Stimulated activated naive CD8-positive, alpha-beta T cell treated with anti-CD3 and anti-CD28 coated beads, Interleukin-15, Interleukin-2, amounts not matched to agents 100 U/mL and 50 U/mL, for 24 hours (primary cell): ENCODE data around the gene ARFGAP2.

ENCODE experiments used
- ATAC-seq: fragments of 150-1000 bp; cut with Tn5 transposase; one replicate; pipeline ENCODE4 v1.10.0; 2021
- DNase-seq: peaks from one replicate; pipeline ENCODE4 v3.0.0; 2021

Gene ARFGAP2

GRCh38 chr11:47187723-47188122, 11.0 kb upstream of the ARFGAP2 start:
- no peak for ATAC-seq
- DNase-seq: no peak

GRCh38 chr11:47186700-47187695, 10.3 kb upstream of the ARFGAP2 start:
- DNase-seq (peak; percentile 70), ATAC-seq (peak; percentile 62)

DNA sequence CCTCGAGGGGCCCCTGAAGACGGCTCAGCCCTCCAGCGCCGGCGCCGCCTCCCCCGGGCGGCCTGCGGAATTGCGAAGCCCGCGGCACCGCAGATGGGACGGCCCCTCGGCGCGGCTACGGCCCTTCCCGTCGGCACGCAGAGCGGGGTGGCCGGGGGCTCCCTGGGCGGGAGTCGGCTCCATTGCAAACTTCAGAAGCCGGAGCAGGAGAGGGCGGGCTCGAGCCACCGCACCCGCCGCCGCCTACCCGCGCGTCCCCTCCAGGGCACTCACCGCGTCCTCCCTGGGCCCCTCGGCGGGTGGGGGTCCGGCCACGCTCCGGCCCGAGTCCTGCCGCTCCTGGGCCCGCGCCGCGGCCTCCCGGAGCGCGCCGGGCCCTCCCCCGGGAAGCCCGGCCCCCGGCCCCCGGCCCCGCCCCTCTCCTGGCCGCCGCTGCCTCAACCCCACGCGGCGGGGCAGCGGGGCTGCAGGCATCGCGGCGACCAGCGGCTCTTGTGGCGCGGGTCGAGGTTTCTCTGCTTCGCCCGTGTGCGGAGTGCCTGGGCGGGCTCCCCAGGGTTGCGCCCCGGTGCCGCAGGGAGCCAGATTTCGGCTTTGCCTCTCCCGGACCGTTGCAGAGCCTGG, 9.5 kb upstream of the ARFGAP2 start, which contains the start of gene PACSIN3:
Gene PACSIN3 (minus strand): TSS at position 359 of the 624 bp plus-strand sequence. CDS start 3,707 bp downstream, outside the sequence.
- DNase-seq (peak; percentile 66), ATAC-seq (peak; percentile 61)

DNA sequence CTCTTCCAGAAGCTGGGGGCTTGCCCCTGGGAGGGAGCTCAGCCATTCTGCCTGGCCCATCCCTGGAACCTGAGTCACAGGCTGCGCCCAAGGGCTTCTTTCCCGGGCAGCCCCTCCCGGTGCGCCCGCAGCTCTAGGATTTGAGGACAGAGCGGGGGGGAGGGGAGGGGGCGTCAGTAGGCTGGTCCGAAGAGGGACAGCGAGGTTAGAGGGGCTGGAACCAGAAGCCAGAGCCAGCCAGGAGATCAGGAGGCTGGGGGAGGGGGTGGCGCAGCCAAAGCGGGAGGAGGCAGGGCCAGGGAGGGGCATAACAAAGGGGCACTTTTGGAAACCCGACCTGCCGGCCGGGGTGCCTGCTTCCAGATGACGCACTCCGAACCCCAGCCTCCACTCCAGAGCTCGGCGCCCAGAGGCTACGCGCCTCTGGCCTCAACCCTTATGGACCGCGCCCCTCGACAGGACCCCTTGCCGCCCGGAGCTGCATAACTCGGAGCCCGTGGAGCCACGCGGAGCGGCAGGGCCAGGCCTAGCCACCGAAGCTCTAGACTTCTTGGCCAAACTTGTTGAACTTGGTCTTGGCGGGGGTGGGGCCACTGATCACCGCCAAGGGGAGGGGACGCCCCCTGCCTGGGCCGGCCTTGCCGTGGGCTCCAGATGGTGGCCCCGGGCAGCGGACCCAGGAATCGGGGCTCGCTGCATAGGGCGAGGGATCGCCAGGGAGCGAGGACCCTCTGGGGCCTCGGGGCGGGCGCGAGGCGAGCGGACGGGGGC, 8.8 kb upstream of the ARFGAP2 start:
- DNase-seq (peak; percentile 31), ATAC-seq (peak; percentile 2)

- no peak for ATAC-seq
These were observed 8.1 kb upstream of the ARFGAP2 start for GRCh38 chr11:47184711-47185304.

GRCh38 chr11:47183969-47184368, 7.3 kb upstream of the ARFGAP2 start:
- DNase-seq (no peak), ATAC-seq (no peak)

More at GRCh38 chr11:47184711-47185304, 8.1 kb upstream of the ARFGAP2 start:
- no peak for DNase-seq

DNA sequence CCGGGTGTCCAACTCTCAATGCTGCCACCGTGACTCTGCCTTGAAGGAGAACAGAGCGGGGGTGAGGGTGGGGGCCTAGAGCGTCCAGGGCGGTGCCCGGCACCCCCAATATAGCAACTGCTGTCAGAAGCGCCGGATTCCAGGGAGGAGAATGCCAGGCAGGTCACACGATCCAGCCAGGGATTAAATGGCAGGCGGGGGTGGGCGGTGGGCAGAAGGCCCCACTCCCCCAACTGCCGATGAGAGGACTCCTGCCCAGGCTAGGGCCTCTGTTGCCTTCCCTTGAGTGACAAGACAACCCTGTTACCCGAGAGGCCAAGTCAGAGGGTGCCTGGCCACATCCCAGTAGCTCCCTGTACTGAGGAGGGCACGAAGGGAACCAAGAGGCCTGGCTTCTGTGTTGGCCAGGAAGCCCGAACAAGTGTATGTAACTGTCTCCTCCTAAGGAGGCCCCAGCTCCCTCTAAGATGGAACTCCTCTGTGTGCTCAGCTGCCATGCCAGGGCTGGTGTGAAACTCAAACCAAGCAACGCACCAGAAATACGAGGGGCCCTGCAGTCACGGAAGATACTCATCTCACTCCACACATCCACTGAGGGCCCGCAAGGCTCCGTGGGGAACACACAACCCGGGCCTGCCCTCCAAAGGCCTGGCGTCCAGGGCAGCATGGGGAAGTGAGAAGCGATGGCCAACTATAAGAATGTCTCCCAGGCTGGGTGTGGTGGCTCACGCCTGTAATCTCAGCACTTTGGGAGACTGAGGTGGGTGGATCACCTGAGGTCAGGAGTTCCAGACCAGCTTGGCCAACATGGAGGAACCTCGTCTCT, 6.6 kb upstream of the ARFGAP2 start:
- ATAC-seq (no peak), DNase-seq (no peak)

DNA sequence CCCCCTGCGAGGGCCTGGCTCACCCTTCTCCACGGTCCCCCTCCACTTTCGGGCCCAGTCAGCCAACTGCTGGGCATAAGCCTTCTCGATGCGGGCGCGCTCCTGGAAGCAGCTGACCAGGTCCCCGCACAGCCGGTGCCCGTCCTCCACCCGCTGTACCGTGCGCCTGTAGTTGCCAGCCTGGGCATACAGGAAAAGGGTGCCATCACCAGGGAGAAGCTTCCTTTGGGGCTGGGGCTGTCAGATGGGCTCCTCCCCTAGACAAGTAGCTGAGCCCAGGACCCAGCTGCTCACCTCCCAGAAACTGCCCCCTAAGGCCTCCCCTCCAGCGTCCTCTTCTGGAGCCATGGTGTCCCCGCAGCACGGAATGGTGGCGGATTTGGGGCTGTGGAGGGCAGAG, 5.7 kb upstream of the ARFGAP2 start:
- DNase-seq: no peak
- ATAC-seq: no peak

DNA sequence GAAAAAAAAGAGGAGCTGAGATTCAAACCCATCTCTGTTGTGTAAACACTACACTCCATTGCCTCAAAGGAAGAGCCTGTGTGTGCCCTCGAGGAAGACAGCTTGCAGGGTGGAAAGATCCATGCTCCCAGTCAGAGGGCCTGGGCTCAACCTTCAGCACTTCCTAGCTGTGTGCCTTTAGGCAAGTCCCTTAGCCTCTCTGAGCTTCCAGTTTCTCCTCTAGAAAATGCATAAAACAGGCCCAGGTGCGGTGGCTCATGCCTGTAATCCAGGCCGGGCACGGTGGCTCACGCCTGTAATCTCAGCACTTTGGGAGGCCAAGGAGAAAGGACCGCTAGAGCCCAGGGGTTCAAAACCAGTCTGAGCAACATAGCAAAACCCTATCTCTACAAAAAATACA, 4.6 kb upstream of the ARFGAP2 start:
- ATAC-seq: no peak

DNA sequence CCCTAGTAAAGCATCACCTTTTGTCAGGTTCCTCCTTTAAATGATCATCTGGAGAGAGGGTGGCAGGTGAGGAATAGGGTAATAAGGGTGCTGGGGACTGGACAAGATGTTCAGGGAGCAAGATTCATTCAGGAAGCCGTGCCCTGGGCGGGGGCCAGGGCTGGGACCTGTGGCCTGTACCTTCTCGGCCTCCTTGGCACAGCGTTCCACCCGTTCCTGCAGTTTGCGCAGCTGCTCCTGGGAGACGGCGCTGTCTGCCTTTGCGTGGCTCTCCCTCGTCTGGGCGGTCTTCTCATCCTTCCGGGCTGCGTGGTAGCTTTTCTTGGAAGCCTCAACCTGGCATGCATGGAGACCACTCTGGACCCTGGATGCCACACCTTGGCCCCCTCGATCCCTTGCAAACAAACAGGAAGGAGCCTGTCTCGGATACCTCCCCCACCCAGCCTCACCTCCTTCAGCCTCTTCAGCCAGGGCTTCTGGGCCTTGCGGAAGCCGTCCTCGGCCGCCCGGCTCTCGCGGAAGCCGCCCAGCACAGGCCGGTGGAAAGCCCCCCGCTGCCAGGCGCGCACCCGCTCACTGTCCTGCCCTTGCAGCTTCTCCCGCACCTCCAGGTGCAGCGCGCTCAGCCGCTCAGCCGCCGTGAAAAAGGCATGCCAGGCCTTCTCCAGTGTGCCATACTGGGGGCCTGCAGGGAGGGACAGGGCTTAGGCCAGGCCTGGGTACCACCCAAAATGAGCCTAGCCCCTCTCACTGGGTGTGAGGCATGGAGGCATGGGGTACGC, 3.5 kb upstream of the ARFGAP2 start:
- ATAC-seq: no peak

More for the DNA sequence above, 4.6 kb upstream of the ARFGAP2 start:
- DNase-seq: no peak

DNA sequence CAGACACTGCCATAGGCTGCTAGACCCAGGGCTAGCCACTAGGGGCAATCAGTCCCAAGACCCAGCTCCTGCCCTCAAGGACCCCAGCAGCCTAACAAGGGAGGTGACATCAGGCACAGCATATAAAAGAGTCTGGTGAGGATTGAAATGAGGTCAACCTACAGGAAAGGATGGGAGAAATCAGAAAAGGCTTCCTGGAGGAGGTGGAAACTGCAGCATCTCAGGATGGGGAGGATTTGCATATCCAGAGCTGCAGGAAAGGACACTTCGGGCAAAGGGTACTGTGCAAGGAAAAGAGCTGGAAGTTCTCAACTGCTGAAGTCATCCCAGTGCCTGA, 2.9 kb upstream of the ARFGAP2 start:
- ATAC-seq (no peak), DNase-seq (peak; percentile 51)

More for the DNA sequence above, 3.5 kb upstream of the ARFGAP2 start:
- no peak for DNase-seq

- ATAC-seq (no peak), DNase-seq (no peak)
These were observed 2.3 kb upstream of the ARFGAP2 start for GRCh38 chr11:47178737-47179654.

- no peak for ATAC-seq
These were observed 1.6 kb upstream of the ARFGAP2 start for GRCh38 chr11:47178316-47178715.

GRCh38 chr11:47177846-47178245, 1.2 kb upstream of the ARFGAP2 start:
- ATAC-seq (no peak), DNase-seq (no peak)

More at GRCh38 chr11:47178316-47178715, 1.6 kb upstream of the ARFGAP2 start:
- DNase-seq: no peak

DNA sequence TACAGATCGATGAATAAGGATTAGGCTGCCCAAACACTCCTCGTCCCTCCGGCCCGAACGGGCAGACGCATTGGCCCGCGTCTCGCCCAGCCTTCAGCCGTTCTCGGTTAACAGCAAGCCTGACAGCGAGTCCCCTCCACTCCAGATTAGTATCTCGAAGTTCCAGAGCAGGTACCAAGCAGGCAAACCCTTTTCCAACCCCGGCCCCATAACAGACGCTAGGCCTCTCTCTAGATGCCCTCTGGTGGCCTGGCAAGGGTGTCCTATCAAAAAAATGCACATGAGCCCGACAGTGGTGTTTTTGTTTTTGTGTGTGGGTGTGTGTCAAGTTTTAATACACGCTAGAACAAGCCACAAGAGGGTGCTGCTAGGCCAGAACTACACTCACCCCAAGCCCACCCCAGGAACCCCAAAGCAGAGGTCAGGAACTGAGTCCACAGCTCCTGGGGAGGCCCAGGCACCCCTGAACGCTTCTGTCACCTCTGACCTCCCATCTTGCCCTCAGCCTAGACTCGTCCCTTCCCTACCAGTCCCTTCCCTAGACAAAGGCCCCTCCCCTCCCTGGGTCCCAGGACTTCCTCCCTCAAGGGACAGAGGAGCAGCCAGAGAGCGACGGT, 658 bp upstream of the ARFGAP2 start:
- ATAC-seq: peak; percentile 54
- DNase-seq: peak; percentile 70

DNA sequence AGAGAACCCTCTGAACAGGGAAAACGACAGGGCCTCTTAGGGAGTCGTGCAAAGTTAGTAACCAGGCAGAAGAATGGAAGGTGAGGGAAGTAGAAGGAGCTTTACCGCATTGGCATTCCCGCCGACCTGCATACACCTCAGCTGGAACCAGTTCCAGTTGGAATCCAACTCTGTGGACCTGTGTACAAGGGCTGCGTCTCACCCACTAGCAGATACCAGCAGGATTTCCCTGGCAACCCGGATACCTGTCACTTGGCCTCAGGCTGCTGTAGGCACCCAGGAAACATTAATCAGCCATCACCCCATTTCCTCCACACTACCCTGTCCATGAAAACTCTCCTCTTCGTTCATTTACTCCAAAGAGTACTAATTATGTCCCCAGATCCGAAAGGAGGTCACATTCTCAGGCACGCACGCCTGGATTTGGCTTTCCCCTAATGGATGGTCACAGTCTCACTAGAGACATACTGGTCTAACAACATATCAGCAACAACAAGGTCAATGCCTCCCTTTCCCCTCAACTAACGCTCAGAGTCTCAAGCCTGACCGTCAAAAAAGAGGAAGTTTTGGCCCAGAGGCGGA, 842 bp downstream of the ARFGAP2 start:
- no peak for ATAC-seq
- DNase-seq: no peak

- DNase-seq (no peak), ATAC-seq (no peak)
These were observed 3.8 kb downstream of the ARFGAP2 start for GRCh38 chr11:47172740-47173336.

GRCh38 chr11:47171856-47172255, 4.8 kb downstream of the ARFGAP2 start:
- ATAC-seq (no peak), DNase-seq (no peak)
